B cell (primary cell): ENCODE results near the gene NGLY1. TPM values are rescaled to one million over a fixed set of nuclear protein-coding genes. Genes with fewer than 3 reads are reported as not detected.

Source experiments
- ATAC-seq: fragments of 200-7000 bp; cut with Tn5 transposase; one replicate; pipeline ENCODE4 v1.10.0; 2021; ENCODE audit warnings: low read depth, mild to moderate bottlenecking, moderate number of reproducible peaks, moderate library complexity
- CTCF ChIA-PET: fragments of 350-600 bp; sonication (Branson Sonifier 250); formaldehyde crosslinking; loops from one replicate; lab custom pipeline; 2021; ENCODE audit warnings: antibody characterized with exemption, inconsistent platforms; lab: Charles Lee
- POLR2A ChIA-PET: fragments of 350-600 bp; sonication (Branson Sonifier 250); formaldehyde crosslinking; loops from one replicate; lab custom pipeline; 2021; ENCODE audit warnings: antibody characterized with exemption; lab: Charles Lee
- DNase-seq: peaks from one replicate; pipeline ENCODE4 v3.0.0; 2013
- H2AFZ ChIP-seq: 2 replicates; pipeline ENCODE4 v1.6.1; 2012; ENCODE audit warnings: mild to moderate bottlenecking, low read depth, low read length; ENCODE audit not compliant: insufficient read depth, poor library complexity, severe bottlenecking
- H3K27ac ChIP-seq, 2 donors: 1 replicate in 1 of 2; 2 replicates in 1 of 2; pipeline ENCODE4 v1.5.1; 2012 to 2013; ENCODE audit warnings: low read length in 2 of 2, mild to moderate bottlenecking in 2 of 2, moderate library complexity in 1 of 2
- H3K27me3 ChIP-seq, 4 experiments: fragments of 200-600 bp in 1 of 4; sonication (generic) in 1 of 4; replicated peaks in 1 of 4; 1 replicate in 2 of 4; 2 replicates in 2 of 4; pipeline versions ENCODE4 v1.6.1 to v1.7.0; 2013 to 2016; ENCODE audit warnings: low read length in 3 of 4, mild to moderate bottlenecking in 2 of 4, mixed read lengths in 1 of 4, moderate library complexity in 1 of 4; ENCODE audit not compliant: insufficient read depth in 4 of 4, control insufficient read depth in 3 of 4; ENCODE audit errors: control extremely low read depth in 1 of 4
- H3K36me3 ChIP-seq, 2 experiments: replicated peaks in 1 of 2; 1 replicate in 1 of 2; 2 replicates in 1 of 2; pipeline versions ENCODE4 v1.6.1 to v1.7.1; 2013; ENCODE audit warnings: low read length in 1 of 2; ENCODE audit not compliant: insufficient read depth in 2 of 2, control insufficient read depth in 1 of 2; ENCODE audit errors: control extremely low read depth in 1 of 2, extremely low read depth in 1 of 2
- H3K4me1 ChIP-seq, 2 donors: fragments of 200-600 bp in 1 of 2; sonication (generic) in 1 of 2; 1 replicate in 1 of 2; 2 replicates in 1 of 2; pipeline versions ENCODE4 v1.5.1 to v1.6.1; 2013 to 2017; ENCODE audit warnings: low read length in 2 of 2; ENCODE audit not compliant: control insufficient read depth in 2 of 2, insufficient read depth in 2 of 2
- H3K4me2 ChIP-seq: replicated peaks from 2 replicates; pipeline ENCODE3; 2012; ENCODE audit warnings: mild to moderate bottlenecking, low read depth, low read length; ENCODE audit not compliant: poor library complexity, severe bottlenecking
- H3K4me3 ChIP-seq, 5 experiments: fragments of 200-600 bp in 1 of 5; sonication (generic) in 1 of 5; 1 replicate in 3 of 5; 2 replicates in 2 of 5; pipeline versions ENCODE4 v1.5.1 to v1.7.0; 2011 to 2016; ENCODE audit warnings: low read length in 4 of 5, mild to moderate bottlenecking in 4 of 5, low read depth in 2 of 5, control low read depth in 1 of 5, moderate library complexity in 1 of 5; ENCODE audit not compliant: insufficient read depth in 1 of 5; ENCODE audit errors: control extremely low read depth in 1 of 5, extremely low read depth in 1 of 5
- H3K79me2 ChIP-seq: fragments of 200-600 bp; sonication (generic); one replicate; pipeline ENCODE4 v1.6.0; 2016; ENCODE audit warnings: low read length; ENCODE audit not compliant: control insufficient read depth, insufficient read depth
- H3K9ac ChIP-seq: fragments of 200-600 bp; sonication (generic); 2 replicates; pipeline ENCODE4 v1.6.1; 2017; ENCODE audit warnings: mild to moderate bottlenecking, low read length, moderate library complexity
- H3K9me3 ChIP-seq, 3 donors: one replicate each; pipeline versions ENCODE4 v1.6.1 to v1.7.1; 2013; ENCODE audit warnings: low read length in 2 of 3; ENCODE audit not compliant: control insufficient read depth in 2 of 3, insufficient read depth in 1 of 3; ENCODE audit errors: control extremely low read depth in 1 of 3
- H4K20me1 ChIP-seq: 2 replicates; pipeline ENCODE4 v1.6.0; 2012; ENCODE audit warnings: mild to moderate bottlenecking, low read length; ENCODE audit not compliant: insufficient read depth, control insufficient read depth, poor library complexity, severe bottlenecking
- H3K27ac Mint-ChIP-seq: one replicate; pipeline ENCODE4 v1.8.0; 2021; ENCODE audit warnings: mixed read lengths
- H3K27me3 Mint-ChIP-seq: one replicate; pipeline ENCODE4 v1.8.0; 2021; ENCODE audit warnings: mixed read lengths
- H3K4me1 Mint-ChIP-seq: one replicate; pipeline ENCODE4 v1.8.0; 2021; ENCODE audit warnings: mixed read lengths
- H3K4me3 Mint-ChIP-seq: one replicate; pipeline ENCODE4 v1.8.0; 2021; ENCODE audit warnings: mixed read lengths
- H3K9me3 Mint-ChIP-seq: one replicate; pipeline ENCODE4 v1.8.0; 2022; ENCODE audit warnings: mixed read lengths; ENCODE audit not compliant: insufficient read depth
- EZH2 ChIP-seq: IDR thresholded peaks from 2 replicates; pipeline ENCODE4 v1.6.1; 2012; ENCODE audit warnings: borderline replicate concordance, low read depth, mild to moderate bottlenecking, moderate library complexity, low read length; ENCODE audit not compliant: insufficient read depth, poor library complexity, severe bottlenecking
- WGBS: methylation state at CpG from one replicate; pipeline ENCODE4 v1.1.5; 2013; ENCODE audit warnings: missing lambda C conversion rate; ENCODE audit not compliant: insufficient coverage; 5-methylcytosine and 5-hydroxymethylcytosine counted together
- intact Hi-C: fragments of 100-400 bp; cut with micrococcal nuclease; formaldehyde crosslinking; loops from one replicate; pipeline ENCODE4 v1.10.0; 2022
- polyA plus RNA-seq: library from polyadenylated mRNA; depleted of rRNA; stranded (reverse); fragments of >200 nt; gene quantifications from 2 replicates; pipeline ENCODE4 v1.2.3, GENCODE V29; 2012
- total RNA-seq, 2 donors: library from RNA; stranded (reverse); fragments of 120-200 nt in 1 of 2; gene quantifications; 1 replicate in 1 of 2; 2 replicates in 1 of 2; pipeline versions ENCODE4 v1.2.3 to v1.2.4, GENCODE V29; 2013 to 2022
- TF ChIP-seq, protein P1 (sequence below): fragments of 200-600 bp; IDR thresholded peaks from one replicate; pipeline ENCODE4 v1.8.0; 2022; ENCODE audit warnings: antibody characterized with exemption, mild to moderate bottlenecking

NGLY1 gene
- total and polyA plus RNA-seq, 2 donors (not counting 1 experiment from before 2014, with no cell fraction given): 24.2 to 145 TPM

GRCh38 chr3:25728101-25728500, 55.1 kb downstream of the NGLY1 start:
- CTCF ChIA-PET: interaction anchor here (1.2 to 2.2 kb wide), 2 partner anchors 66 to 80 kb away, joined by 3 to 5 read pairs; no protein-coding TSS in a partner anchor

DNA sequence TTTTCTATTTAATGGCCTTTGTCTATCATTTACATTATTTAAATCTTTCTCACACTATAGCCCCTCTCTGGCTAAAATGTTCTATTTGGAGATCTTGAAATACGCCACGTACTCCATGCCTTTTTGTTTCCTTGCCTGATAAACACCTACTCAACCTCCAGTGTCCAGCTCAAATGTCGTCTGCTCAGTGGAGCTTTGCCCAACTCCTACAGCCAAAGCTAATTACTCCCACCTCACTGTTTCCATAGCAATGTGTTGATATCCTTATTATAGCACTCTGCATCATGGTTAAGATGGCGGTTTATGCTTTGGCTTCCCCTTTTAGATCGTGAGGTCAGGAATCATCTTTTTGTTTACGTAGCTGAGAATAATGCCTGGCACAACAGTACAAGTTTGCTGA, 55.9 kb downstream of the NGLY1 start:
- WGBS: 100% methylated on average over 2 of the region's 6 CpGs
- no peak for TF ChIP-seq EZH2
- TF ChIP-seq, protein P1, sequence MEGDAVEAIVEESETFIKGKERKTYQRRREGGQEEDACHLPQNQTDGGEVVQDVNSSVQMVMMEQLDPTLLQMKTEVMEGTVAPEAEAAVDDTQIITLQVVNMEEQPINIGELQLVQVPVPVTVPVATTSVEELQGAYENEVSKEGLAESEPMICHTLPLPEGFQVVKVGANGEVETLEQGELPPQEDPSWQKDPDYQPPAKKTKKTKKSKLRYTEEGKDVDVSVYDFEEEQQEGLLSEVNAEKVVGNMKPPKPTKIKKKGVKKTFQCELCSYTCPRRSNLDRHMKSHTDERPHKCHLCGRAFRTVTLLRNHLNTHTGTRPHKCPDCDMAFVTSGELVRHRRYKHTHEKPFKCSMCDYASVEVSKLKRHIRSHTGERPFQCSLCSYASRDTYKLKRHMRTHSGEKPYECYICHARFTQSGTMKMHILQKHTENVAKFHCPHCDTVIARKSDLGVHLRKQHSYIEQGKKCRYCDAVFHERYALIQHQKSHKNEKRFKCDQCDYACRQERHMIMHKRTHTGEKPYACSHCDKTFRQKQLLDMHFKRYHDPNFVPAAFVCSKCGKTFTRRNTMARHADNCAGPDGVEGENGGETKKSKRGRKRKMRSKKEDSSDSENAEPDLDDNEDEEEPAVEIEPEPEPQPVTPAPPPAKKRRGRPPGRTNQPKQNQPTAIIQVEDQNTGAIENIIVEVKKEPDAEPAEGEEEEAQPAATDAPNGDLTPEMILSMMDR: no peak

More at GRCh38 chr3:25728101-25728500, 55.1 kb downstream of the NGLY1 start:
- POLR2A ChIA-PET: interaction anchor here (0.6 kb wide), 1 partner anchor 16 kb away, joined by 3 read pairs; no protein-coding TSS in a partner anchor
- no peak overlapping the region for H3K27ac ChIP-seq
- no peaks in the 10 kb centered on the region for H3K9me3 Mint-ChIP-seq
- no peaks in the 10 kb centered on the region for H3K27me3 ChIP-seq
- H3K4me2 ChIP-seq: no peak overlapping the region
- H3K4me3 Mint-ChIP-seq: no peak overlapping the region
- no peaks in the 10 kb centered on the region for H3K9me3 ChIP-seq
- TF ChIP-seq, protein P1: no peak
- no peak for TF ChIP-seq EZH2
- no peak for DNase-seq
- H2AFZ ChIP-seq: no peak overlapping the region
- no peaks in the 10 kb centered on the region for H3K27me3 Mint-ChIP-seq
- H3K79me2 ChIP-seq: no peaks in the 10 kb centered on the region
- H4K20me1 ChIP-seq: no peaks in the 10 kb centered on the region
- H3K4me1 Mint-ChIP-seq: peaks cover 4% of the 10 kb centered on the region
- ATAC-seq: no peak
- peaks cover 18 to 56% of the 10 kb centered on the region in 2 experiments for H3K36me3 ChIP-seq
- no peak overlapping the region for H3K9ac ChIP-seq
- no peak overlapping the region for H3K27ac Mint-ChIP-seq
- intact Hi-C loops: no loop called here
- no peaks in the 10 kb centered on the region for H3K4me1 ChIP-seq
- no peak overlapping the region for H3K4me3 ChIP-seq

More for the DNA sequence above, 55.9 kb downstream of the NGLY1 start:
- H3K9me3 Mint-ChIP-seq: no peaks in the 10 kb centered on the region
- no peaks in the 10 kb centered on the region for H3K79me2 ChIP-seq
- intact Hi-C loops: no loop called here
- no peak overlapping the region for H3K27ac ChIP-seq
- H3K4me3 ChIP-seq: no peak overlapping the region
- ATAC-seq (no peak), DNase-seq (no peak)
- no peak overlapping the region for H3K27ac Mint-ChIP-seq
- no peaks in the 10 kb centered on the region for H4K20me1 ChIP-seq
- no peak overlapping the region for H3K4me3 Mint-ChIP-seq
- H3K4me1 Mint-ChIP-seq: no peaks in the 10 kb centered on the region
- no peak overlapping the region for H3K4me2 ChIP-seq
- H3K9me3 ChIP-seq: no peaks in the 10 kb centered on the region
- H3K27me3 ChIP-seq: no peaks in the 10 kb centered on the region
- POLR2A ChIA-PET: no interaction called here
- no peak overlapping the region for H3K9ac ChIP-seq
- CTCF ChIA-PET: interaction anchor here (1.0 to 2.2 kb wide), 3 partner anchors 65 to 79 kb away, joined by 3 to 5 read pairs (median 5); no protein-coding TSS in a partner anchor
- H3K36me3 ChIP-seq: peaks cover 20 to 48% of the 10 kb centered on the region in 2 experiments
- no peaks in the 10 kb centered on the region for H3K4me1 ChIP-seq
- H2AFZ ChIP-seq: no peak overlapping the region
- no peaks in the 10 kb centered on the region for H3K27me3 Mint-ChIP-seq
